DND-41 (cell line): Measurements from ENCODE around the gene C1orf74.

Source experiments
- EZH2 ChIP-seq: IDR thresholded peaks from 3 replicates; pipeline ENCODE4 v1.6.1; 2012; ENCODE audit warnings: borderline replicate concordance, low read depth, mild to moderate bottlenecking, moderate library complexity, low read length, inconsistent platforms; ENCODE audit not compliant: severe bottlenecking
- TF ChIP-seq, protein P1 (sequence below): IDR thresholded peaks from 2 replicates; pipeline ENCODE4 v1.5.1; 2012; ENCODE audit warnings: borderline replicate concordance, low read length, moderate library complexity, mild to moderate bottlenecking; ENCODE audit not compliant: poor library complexity, severe bottlenecking; ENCODE audit errors: extremely low read depth

DNA sequence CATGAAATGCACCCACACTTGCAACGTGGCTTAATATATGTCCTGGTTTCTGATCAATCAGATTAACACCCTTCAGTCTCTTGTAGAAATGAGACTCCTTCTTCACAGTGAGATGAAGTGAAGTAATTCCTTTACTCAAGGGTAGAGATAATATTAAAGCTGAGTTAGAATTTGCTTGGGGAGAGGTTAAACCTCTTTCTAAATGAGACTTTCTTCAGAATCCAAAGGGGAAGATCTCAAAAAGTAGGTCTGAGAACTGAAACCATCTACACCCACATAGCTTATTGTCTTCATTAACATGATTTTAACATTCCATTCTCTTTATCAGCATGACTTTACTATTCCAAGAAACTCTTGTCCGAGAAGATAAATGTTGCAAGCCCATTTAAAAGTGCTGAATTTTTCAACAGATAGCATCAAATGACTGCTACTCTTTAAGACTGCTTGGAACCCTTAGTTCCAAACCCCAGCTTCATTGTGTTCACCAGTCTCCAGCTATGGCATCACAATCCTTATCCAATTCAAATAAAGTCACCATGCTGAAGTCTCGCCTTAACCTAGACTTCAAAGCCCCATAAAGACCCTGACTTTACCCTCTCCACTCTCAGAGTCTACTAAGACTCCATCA, 47.8 kb downstream of the C1orf74 start:
- TF ChIP-seq, protein P1, sequence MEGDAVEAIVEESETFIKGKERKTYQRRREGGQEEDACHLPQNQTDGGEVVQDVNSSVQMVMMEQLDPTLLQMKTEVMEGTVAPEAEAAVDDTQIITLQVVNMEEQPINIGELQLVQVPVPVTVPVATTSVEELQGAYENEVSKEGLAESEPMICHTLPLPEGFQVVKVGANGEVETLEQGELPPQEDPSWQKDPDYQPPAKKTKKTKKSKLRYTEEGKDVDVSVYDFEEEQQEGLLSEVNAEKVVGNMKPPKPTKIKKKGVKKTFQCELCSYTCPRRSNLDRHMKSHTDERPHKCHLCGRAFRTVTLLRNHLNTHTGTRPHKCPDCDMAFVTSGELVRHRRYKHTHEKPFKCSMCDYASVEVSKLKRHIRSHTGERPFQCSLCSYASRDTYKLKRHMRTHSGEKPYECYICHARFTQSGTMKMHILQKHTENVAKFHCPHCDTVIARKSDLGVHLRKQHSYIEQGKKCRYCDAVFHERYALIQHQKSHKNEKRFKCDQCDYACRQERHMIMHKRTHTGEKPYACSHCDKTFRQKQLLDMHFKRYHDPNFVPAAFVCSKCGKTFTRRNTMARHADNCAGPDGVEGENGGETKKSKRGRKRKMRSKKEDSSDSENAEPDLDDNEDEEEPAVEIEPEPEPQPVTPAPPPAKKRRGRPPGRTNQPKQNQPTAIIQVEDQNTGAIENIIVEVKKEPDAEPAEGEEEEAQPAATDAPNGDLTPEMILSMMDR, result no peak
- TF ChIP-seq EZH2, result no peak
